Nephron progenitor cell (in vitro differentiated cells): ENCODE results near the gene TIE1.

ENCODE experiments used
- DNase-seq: peaks from one replicate; pipeline ENCODE4 v3.0.0; 2021
- H3K27ac Mint-ChIP-seq: 2 replicates; pipeline ENCODE4 v1.8.0; 2021; ENCODE audit warnings: mild to moderate bottlenecking, moderate library complexity, mixed read lengths
- H3K27me3 Mint-ChIP-seq: 2 replicates; pipeline ENCODE4 v1.8.0; 2021; ENCODE audit warnings: mild to moderate bottlenecking, low read depth, mixed read lengths; ENCODE audit not compliant: poor library complexity
- H3K36me3 Mint-ChIP-seq: 2 replicates; pipeline ENCODE4 v1.8.0; 2021; ENCODE audit warnings: low read depth, mixed read lengths
- H3K4me1 Mint-ChIP-seq: 2 replicates; pipeline ENCODE4 v1.8.0; 2021; ENCODE audit warnings: mixed read lengths
- H3K4me3 Mint-ChIP-seq: 2 replicates; pipeline ENCODE4 v1.8.0; 2021; ENCODE audit warnings: mild to moderate bottlenecking, moderate library complexity, mixed read lengths
- H3K9me3 Mint-ChIP-seq: 2 replicates; pipeline ENCODE4 v1.8.0; 2021; ENCODE audit warnings: mild to moderate bottlenecking, moderate library complexity, mixed read lengths
- CTCF ChIP-seq: fragments of 200-600 bp; sonication (generic); IDR thresholded peaks from 2 replicates; pipeline ENCODE4 v1.5.0; 2021; ENCODE audit warnings: antibody characterized with exemption

Gene TIE1

DNA sequence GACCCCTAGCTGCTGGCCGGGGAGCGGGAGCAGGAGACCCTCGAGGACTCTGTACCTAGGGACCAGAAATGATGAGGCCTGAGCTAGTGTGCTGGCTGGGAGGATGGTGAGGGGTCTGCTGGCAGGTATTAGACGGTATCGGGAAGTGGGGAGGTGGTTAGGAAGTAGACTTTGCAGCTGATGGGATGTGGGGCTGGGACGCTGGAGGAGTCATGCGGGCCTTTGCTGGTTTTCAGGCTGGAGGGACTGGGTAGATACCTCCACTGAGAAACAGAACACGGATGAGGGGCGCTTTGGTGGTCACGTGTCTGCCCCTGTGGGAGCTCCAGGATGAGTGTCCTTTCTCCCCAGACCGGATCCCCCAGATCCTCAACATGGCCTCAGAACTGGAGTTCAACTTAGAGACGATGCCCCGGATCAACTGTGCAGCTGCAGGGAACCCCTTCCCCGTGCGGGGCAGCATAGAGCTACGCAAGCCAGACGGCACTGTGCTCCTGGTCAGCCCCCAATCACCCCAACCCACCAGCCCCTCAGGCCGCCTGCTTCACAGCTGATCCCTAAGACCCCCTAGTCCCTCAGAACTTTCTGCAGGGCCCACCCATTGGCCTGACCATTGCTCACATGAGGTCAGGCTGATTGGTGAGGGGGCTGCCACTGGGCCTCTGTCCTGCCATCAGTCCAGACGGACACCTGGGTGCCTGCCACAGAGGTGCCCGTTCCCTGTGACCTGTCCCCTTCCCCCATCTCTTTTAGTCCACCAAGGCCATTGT is 8.0 kb downstream of the TIE1 start:
- H3K27me3 Mint-ChIP-seq = peaks cover 7% of the 10 kb centered on the region
- H3K9me3 Mint-ChIP-seq = no peaks in the 10 kb centered on the region
- no peak overlapping the region for H3K4me3 Mint-ChIP-seq
- no peaks in the 10 kb centered on the region for H3K36me3 Mint-ChIP-seq
- TF ChIP-seq CTCF = no peak
- no peak for DNase-seq
- no peak overlapping the region for H3K27ac Mint-ChIP-seq
- peaks cover 22% of the 10 kb centered on the region for H3K4me1 Mint-ChIP-seq

GRCh38 chr1:43309405-43310025 is 8.7 kb downstream of the TIE1 start:
- H3K27ac Mint-ChIP-seq = no peak overlapping the region
- no peaks in the 10 kb centered on the region for H3K36me3 Mint-ChIP-seq
- DNase-seq = no peak
- peaks cover 16% of the 10 kb centered on the region for H3K4me1 Mint-ChIP-seq
- no peak for TF ChIP-seq CTCF
- H3K27me3 Mint-ChIP-seq = peaks cover 7% of the 10 kb centered on the region
- H3K9me3 Mint-ChIP-seq = no peaks in the 10 kb centered on the region
- H3K4me3 Mint-ChIP-seq = no peak overlapping the region

- no peak for DNase-seq
- Mint-ChIP-seq H3K27ac (peak overlapping the region; percentile 57), H3K4me3 (no peak overlapping the region), H3K9me3 (no peaks in the 10 kb centered on the region), H3K27me3 (peaks cover 8% of the 10 kb centered on the region), H3K36me3 (no peaks in the 10 kb centered on the region), H3K4me1 (peaks cover 10% of the 10 kb centered on the region)
- no peak for TF ChIP-seq CTCF
These were observed 10.7 kb downstream of the TIE1 start for GRCh38 chr1:43311521-43311920.

GRCh38 chr1:43312212-43312623 is 11.4 kb downstream of the TIE1 start:
- Mint-ChIP-seq H3K4me1 (peaks cover 15% of the 10 kb centered on the region), H3K27ac (no peak overlapping the region), H3K4me3 (no peak overlapping the region), H3K36me3 (no peaks in the 10 kb centered on the region), H3K9me3 (no peaks in the 10 kb centered on the region), H3K27me3 (peaks cover 8% of the 10 kb centered on the region)
- TF ChIP-seq CTCF = no peak
- DNase-seq = no peak

GRCh38 chr1:43312663-43313515 is 12.1 kb downstream of the TIE1 start:
- no peak for DNase-seq
- Mint-ChIP-seq H3K27ac (peak overlapping the region; percentile 57), H3K36me3 (no peaks in the 10 kb centered on the region), H3K4me3 (no peak overlapping the region), H3K27me3 (peaks cover 8% of the 10 kb centered on the region), H3K4me1 (peaks cover 21% of the 10 kb centered on the region), H3K9me3 (no peaks in the 10 kb centered on the region)
- TF ChIP-seq CTCF = no peak
